ENCODE data around the gene RHOF. TPM values are rescaled to one million over a fixed set of nuclear protein-coding genes. Genes with fewer than 3 reads are reported as not detected.
"Not testable (repeated sequence)": the region's sequence is repeated elsewhere in the genome, so short reads cannot be mapped to it uniquely, and the experiment has no call there.

The RHOF gene
- total RNA-seq, 4 donors from 2014 or later, result 22.8 to 105 (median 69.9) TPM

GRCh38 chr12:121794534-121795033 lies 1.1 kb upstream of the RHOF start:
- Histone ChIP-seq H3K4me3 (replicated peaks in 1 of 3) (peak overlapping the region in 1 of 3 donors; percentile 32), H3K4me1 (peaks cover 66 to 83% of the 10 kb centered on the region in 2 donors), H3K9me3 (no peaks in the 10 kb centered on the region), H3K27ac (peak overlapping the region; percentile 58 to 100 (median 100)), H3K27me3 (no peaks in the 10 kb centered on the region), H3K36me3 (no peaks in the 10 kb centered on the region)
- peak; percentile 48 to 54 for DNase-seq
- no peak for TF ChIP-seq CTCF (IDR thresholded peaks at IDR 0.05)
- no peak for TF ChIP-seq POLR2A (IDR thresholded peaks at IDR 0.05)
- WGBS, 2 donors, result 1 to 4% methylated on average over 5 to 12 of the region's 13 CpGs
- intact Hi-C loops (cut with DNase I), result loop anchor here (2.0 to 5.0 kb wide), 2 partner anchors 18 to 97 kb away; no protein-coding TSS in a partner anchor

- H3K9me3 ChIP-seq, result no peaks in the 10 kb centered on the region
- H3K36me3 ChIP-seq, result no peaks in the 10 kb centered on the region
- peak overlapping the region in 2 of 3 donors; percentile 3 to 32 for H3K4me3 ChIP-seq (replicated peaks in 1 of 3)
- TF ChIP-seq POLR2A (IDR thresholded peaks at IDR 0.05) (peak in 1 of 2 donors; percentile 28), CTCF (IDR thresholded peaks at IDR 0.05) (peak; percentile 98 to 100 (median 100))
- H3K4me1 ChIP-seq, result peaks cover 62 to 78% of the 10 kb centered on the region in 2 donors
- DNase-seq, result peak; percentile 93 to 94
- 0% methylated on average over 5 of the region's 59 CpGs; no CpG with 5 or more reads in 1 of the 2 donors for WGBS, 2 donors
- intact Hi-C loops (cut with DNase I), result loop anchor here (2.0 to 5.0 kb wide), 2 partner anchors 19 to 97 kb away; no protein-coding TSS in a partner anchor
- H3K27me3 ChIP-seq, result no peaks in the 10 kb centered on the region
- H3K27ac ChIP-seq, result peak overlapping the region; percentile 97 to 100 (median 100)
Observed at GRCh38 chr12:121793838-121794533, 498 bp upstream of the RHOF start.

- DNase-seq, result peak; percentile 83 to 84
- Histone ChIP-seq H3K27me3 (no peaks in the 10 kb centered on the region), H3K4me3 (replicated peaks in 1 of 3) (peak overlapping the region; percentile 3 to 33 (median 32)), H3K4me1 (peaks cover 50 to 66% of the 10 kb centered on the region in 2 donors), H3K27ac (peak overlapping the region; percentile 97 to 100 (median 100)), H3K36me3 (no peaks in the 10 kb centered on the region), H3K9me3 (no peaks in the 10 kb centered on the region)
- 42 to 51% methylated on average over 12 to 13 of the region's 48 CpGs for WGBS, 2 donors
- intact Hi-C loops (cut with DNase I), result loop anchor here (5.0 kb wide), 1 partner anchor 96 kb away; no protein-coding TSS in a partner anchor
- TF ChIP-seq CTCF (IDR thresholded peaks at IDR 0.05), result peak in 1 of 6 experiments; percentile 7
- no peak for TF ChIP-seq POLR2A (IDR thresholded peaks at IDR 0.05)
Observed at GRCh38 chr12:121792607-121793439, 665 bp downstream of the RHOF start.

- Histone ChIP-seq H3K27me3 (no peaks in the 10 kb centered on the region), H3K4me1 (peaks cover 50 to 67% of the 10 kb centered on the region in 2 donors), H3K27ac (peak overlapping the region; percentile 9 to 100 (median 100)), H3K36me3 (no peaks in the 10 kb centered on the region), H3K4me3 (replicated peaks in 1 of 3) (no peak overlapping the region), H3K9me3 (no peaks in the 10 kb centered on the region)
- TF ChIP-seq CTCF (IDR thresholded peaks at IDR 0.05) (no peak), POLR2A (IDR thresholded peaks at IDR 0.05) (no peak)
- 60 to 70% methylated on average over 8 to 13 of the region's 14 CpGs for WGBS, 2 donors
- DNase-seq, result peak; percentile 58 to 65
- intact Hi-C loops (cut with DNase I), result loop anchor here (5.0 kb wide), 1 partner anchor 95 kb away; no protein-coding TSS in a partner anchor
Observed at GRCh38 chr12:121791671-121792551, 1.6 kb downstream of the RHOF start.

- intact Hi-C loops (cut with DNase I), result loop anchor here (5.0 kb wide), 1 partner anchor 93 kb away; no protein-coding TSS in a partner anchor
- not testable (repeated sequence) for DNase-seq; H3K27me3 ChIP-seq; H3K36me3 ChIP-seq; H3K4me3 ChIP-seq (replicated peaks in 1 of 3); H3K9me3 ChIP-seq
- H3K4me1 ChIP-seq, result peaks cover 46 to 67% of the 10 kb centered on the region in 2 donors
- WGBS, 2 donors, result 91 to 96% methylated on average over 7 to 8 of the region's 8 CpGs
- peak overlapping the region in 1 of 3 donors; percentile 12 for H3K27ac ChIP-seq
Observed at GRCh38 chr12:121790785-121791184, 2.7 kb downstream of the RHOF start.
